HepG2 (cell line): Measurements from ENCODE around the gene MCM3AP. TPM values are rescaled to one million over a fixed set of nuclear protein-coding genes. Genes with fewer than 3 reads are reported as not detected.

Source experiments
- ADNP ChIP-seq: sonication (generic); formaldehyde crosslinking; IDR thresholded peaks from 2 replicates; pipeline ENCODE4 v1.4.0; 2020; ENCODE audit warnings: missing genetic modification reagents
- ATAD3A ChIP-seq: sonication (generic); formaldehyde crosslinking; IDR thresholded peaks from 2 replicates; pipeline ENCODE4 v1.4.0; 2020; ENCODE audit warnings: missing genetic modification reagents
- FOXO4 ChIP-seq: sonication (generic); formaldehyde crosslinking; conservative IDR thresholded peaks from 2 replicates; pipeline ENCODE4 v1.8.1; 2023; ENCODE audit warnings: missing genetic modification reagents
- HBP1 ChIP-seq: IDR thresholded peaks from 2 replicates; pipeline ENCODE4 v1.6.1; 2016; ENCODE audit warnings: low read depth, control low read depth
- NCOA2 ChIP-seq: sonication (generic); formaldehyde crosslinking; IDR thresholded peaks from 2 replicates; pipeline ENCODE4 v1.8.0; 2022; ENCODE audit warnings: inconsistent platforms
- NR2F1 ChIP-seq, 2 experiments: fragments of 450-650 bp in 1 of 2; formaldehyde crosslinking in 1 of 2; IDR thresholded peaks; 2 replicates each; pipeline versions ENCODE4 v1.5.0 to v1.6.1; 2016 to 2020; ENCODE audit warnings: mild to moderate bottlenecking in 1 of 2, missing compliant biosample characterization in 1 of 2, missing genetic modification reagents in 1 of 2, moderate library complexity in 1 of 2
- PHF21A ChIP-seq: sonication (generic); formaldehyde crosslinking; IDR thresholded peaks from 2 replicates; pipeline ENCODE4 v1.5.0; 2020; ENCODE audit warnings: mild to moderate bottlenecking, missing genetic modification reagents
- SRY ChIP-seq: sonication (generic); formaldehyde crosslinking; IDR thresholded peaks from 2 replicates; pipeline ENCODE4 v1.8.0; 2022; ENCODE audit warnings: mild to moderate bottlenecking, missing genetic modification reagents
- ZMYM3 ChIP-seq: sonication (generic); formaldehyde crosslinking; IDR thresholded peaks from 2 replicates; pipeline ENCODE4 v1.5.1; 2020; ENCODE audit warnings: mild to moderate bottlenecking, missing genetic modification reagents
- ZNF230 ChIP-seq: sonication (generic); formaldehyde crosslinking; IDR thresholded peaks from 2 replicates; pipeline ENCODE4 v1.4.0; 2020; ENCODE audit warnings: mild to moderate bottlenecking, missing genetic modification reagents
- ZNF407 ChIP-seq: sonication (generic); formaldehyde crosslinking; IDR thresholded peaks from one replicate; pipeline ENCODE4 v1.5.1; 2020; ENCODE audit warnings: mild to moderate bottlenecking, missing genetic modification reagents; ENCODE audit errors: not compliant biosample characterization
- ZNF713 ChIP-seq: sonication (generic); formaldehyde crosslinking; IDR thresholded peaks from 2 replicates; pipeline ENCODE4 v1.4.0; 2020; ENCODE audit warnings: mild to moderate bottlenecking, missing genetic modification reagents
- ZNF775 ChIP-seq: sonication (generic); formaldehyde crosslinking; IDR thresholded peaks from 2 replicates; pipeline ENCODE4 v1.4.0; 2020; ENCODE audit warnings: missing genetic modification reagents, mild to moderate bottlenecking, moderate library complexity, borderline replicate concordance
- ZNF776 ChIP-seq: sonication (generic); formaldehyde crosslinking; IDR thresholded peaks from 2 replicates; pipeline ENCODE4 v1.4.0; 2020; ENCODE audit warnings: mild to moderate bottlenecking, missing genetic modification reagents
- ZNF800 ChIP-seq: sonication (generic); formaldehyde crosslinking; IDR thresholded peaks from 2 replicates; pipeline ENCODE4 v1.4.0; 2020; ENCODE audit warnings: missing genetic modification reagents
- polyA plus RNA-seq, 8 experiments: library from polyadenylated mRNA; depleted of rRNA in 3 of 8; stranded (reverse) in 7 of 8; unstranded in 1 of 8; fragments of >200 nt; fragmentation: Illumina TruSeq in 4 of 8; extraction: Trizol in 4 of 8; gene quantifications; 2 replicates each; pipeline versions ENCODE4 v1.2.1 to v1.2.3, GENCODE V29; 2011 to 2016; ENCODE audit warnings: low read depth in 4 of 8, missing spikeins in 1 of 8, mixed read lengths in 1 of 8; ENCODE audit not compliant: insufficient read depth in 1 of 8
- total RNA-seq, 5 experiments: library from RNA; depleted of rRNA; stranded (reverse); fragments of >200 nt; fragmentation: Illumina TruSeq; extraction: Trizol; gene quantifications; 2 replicates each; pipeline ENCODE4 v1.2.3, GENCODE V29; 2016; ENCODE audit warnings: low read depth in 1 of 5

Gene MCM3AP
- total and polyA plus RNA-seq, 2 of the 13 experiments (the other 11 are each of a cell fraction or from before 2014, with no cell fraction given), result 27.0 to 54.7 TPM

- TF ChIP-seq FOXO4 (CRISPR knock-in tag) (no peak), ZMYM3 (no peak), NCOA2 (0 out of 2 replicates have a peak, but pooled peaks have one; percentile 47), ZNF800 (CRISPR knock-in tag) (no peak; the same call in 1 of the 2 replicates), SRY (CRISPR knock-in tag) (peak; percentile 91; the same call in 1 of the 2 replicates), NR2F1 (CRISPR knock-in tag; IDR thresholded peaks at IDR 0.05) (no peak), ZNF713 (CRISPR knock-in tag) (no peak), ADNP (CRISPR knock-in tag) (no peak), ZNF775 (CRISPR knock-in tag) (no peak), ATAD3A (CRISPR knock-in tag) (no peak), ZNF230 (CRISPR knock-in tag) (no peak), PHF21A (CRISPR knock-in tag) (peak; percentile 40; the same call in 1 of the 2 replicates), ZNF776 (CRISPR knock-in tag) (peak; percentile 89), ZNF407 (CRISPR knock-in tag) (peak; percentile 85), HBP1 (CRISPR knock-in tag) (peak; percentile 65; the same call in 1 of the 2 replicates)
Measured at GRCh38 chr21:46285761-46286647, 593 bp upstream of the MCM3AP start, which contains the start of gene YBEY (continued).
